Panc1 (cell line): Measurements from ENCODE around the gene SLC66A1. TPM values are rescaled to one million over a fixed set of nuclear protein-coding genes. Genes with fewer than 3 reads are reported as not detected.

Experiments used
- ATAC-seq: fragments of 200-7000 bp; cut with Tn5 transposase; 2 replicates; pipeline ENCODE4 v1.9.1; 2020; ENCODE audit warnings: mild to moderate bottlenecking, moderate library complexity
- BruUV-seq: library from RNA; stranded (reverse); fragments of 400-500 nt; replicated peaks from 2 replicates; lab custom pipeline; 2021; lab: Mats Ljungman, UMichigan
- CTCF ChIA-PET: fragments of 300-600 bp; sonication (Branson Sonifier 250); formaldehyde crosslinking; loops from one replicate; lab custom pipeline; 2022; ENCODE audit warnings: antibody characterized with exemption; lab: Charles Lee
- POLR2A ChIA-PET: fragments of 300-600 bp; sonication (Branson Sonifier 250); formaldehyde crosslinking; loops from one replicate; lab custom pipeline; 2022; ENCODE audit warnings: antibody characterized with exemption; lab: Charles Lee
- DNase-seq: peaks from one replicate; pipeline ENCODE4 v3.0.0-alpha.2; 2010; ENCODE audit warnings: low read depth, low spot score
- H3K27ac ChIP-seq: 2 replicates; pipeline ENCODE4 v1.5.1; 2011; ENCODE audit warnings: mild to moderate bottlenecking, low read length, inconsistent platforms
- H3K27me3 ChIP-seq: fragments of 200-500 bp; sonication (Bioruptor generic); 2 replicates; pipeline ENCODE4 v1.6.0; 2014; ENCODE audit warnings: low read length, inconsistent platforms; ENCODE audit not compliant: control insufficient read depth, insufficient read depth
- H3K36me3 ChIP-seq: fragments of 200-500 bp; sonication (Bioruptor generic); 2 replicates; pipeline ENCODE4 v1.5.1; 2014; ENCODE audit warnings: inconsistent platforms, mild to moderate bottlenecking, low read length, moderate library complexity; ENCODE audit not compliant: control insufficient read depth, insufficient read depth
- H3K4me1 ChIP-seq: 2 replicates; pipeline ENCODE4 v1.5.1; 2011; ENCODE audit warnings: inconsistent platforms, mild to moderate bottlenecking, low read length, moderate library complexity; ENCODE audit not compliant: control insufficient read depth, insufficient read depth
- H3K4me3 ChIP-seq, 2 experiments: 2 replicates each; pipeline ENCODE4 v1.5.1; 2011 to 2012; ENCODE audit warnings: low read depth in 2 of 2, low read length in 2 of 2, mild to moderate bottlenecking in 2 of 2, inconsistent platforms in 1 of 2, moderate library complexity in 1 of 2
- H3K9me3 ChIP-seq: fragments of 200-500 bp; sonication (Bioruptor generic); 2 replicates; pipeline ENCODE4 v1.5.1; 2014; ENCODE audit warnings: low read depth, mild to moderate bottlenecking, inconsistent platforms, low read length, moderate library complexity; ENCODE audit not compliant: control insufficient read depth, insufficient read depth
- POLR2AphosphoS5 ChIP-seq: IDR thresholded peaks from 2 replicates; pipeline ENCODE4 v1.6.1; 2012; ENCODE audit warnings: mild to moderate bottlenecking, low read depth, low read length, moderate library complexity
- SIN3A ChIP-seq: IDR thresholded peaks from 2 replicates; pipeline ENCODE4 v1.6.1; 2012; ENCODE audit warnings: low read depth, mild to moderate bottlenecking, low read length, moderate library complexity, borderline replicate concordance; ENCODE audit not compliant: insufficient read depth
- TCF7L2 ChIP-seq: IDR thresholded peaks from 2 replicates; pipeline ENCODE4 v1.6.1; 2011; ENCODE audit warnings: mild to moderate bottlenecking, low read depth, low read length, inconsistent platforms
- in situ Hi-C: cut with HindIII; loops from 2 replicates; pipeline ENCODE4 v1.10.0; 2016; ENCODE audit warnings: low sequenced_read_pairs, low pct_unique_long_range_greater_than_20kb
- intact Hi-C: fragments of 100-400 bp; cut with micrococcal nuclease; formaldehyde crosslinking; loops from one replicate; pipeline ENCODE4 v1.10.0; 2022; ENCODE audit not compliant: unreplicated experiment
- total RNA-seq: library from RNA; stranded (reverse); gene quantifications from one replicate; pipeline ENCODE4 v1.2.1, GENCODE V29; 2021; ENCODE audit not compliant: unreplicated experiment
- TF ChIP-seq, protein P1 (sequence below): fragments of 450-650 bp; IDR thresholded peaks from 2 replicates; pipeline ENCODE4 v1.5.1; 2017; ENCODE audit warnings: mild to moderate bottlenecking
- TF ChIP-seq, protein P2 (sequence below), 2 experiments: IDR thresholded peaks; 2 replicates each; pipeline ENCODE4 v1.6.1; 2011 to 2012; ENCODE audit warnings: low read depth in 2 of 2, control low read depth in 1 of 2, low read length in 1 of 2, mild to moderate bottlenecking in 1 of 2, moderate library complexity in 1 of 2; ENCODE audit not compliant: insufficient read depth in 1 of 2

Gene SLC66A1
- total RNA-seq, 1 experiment from 2014 or later = 42.0 TPM

DNA sequence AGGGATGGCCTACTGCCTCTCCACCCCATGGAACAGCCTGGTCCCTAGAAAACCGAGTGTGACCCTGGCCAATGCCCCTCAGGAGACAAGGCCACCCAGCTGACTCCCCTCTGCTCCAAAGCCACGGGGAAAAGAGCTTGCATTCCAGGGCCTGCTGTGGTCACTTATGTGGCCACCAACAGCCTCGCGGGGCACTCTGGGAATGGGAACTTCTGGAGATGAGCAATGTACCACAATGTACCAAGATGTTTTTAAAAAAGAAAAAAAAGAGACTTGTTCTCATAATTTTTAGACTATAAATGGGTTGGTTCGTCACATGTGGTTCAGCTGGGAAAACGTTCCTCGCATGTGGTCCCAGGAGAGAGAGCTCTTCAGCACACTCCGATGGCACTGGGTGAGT, 62.8 kb downstream of the SLC66A1 start:
- TF ChIP-seq, protein P1, sequence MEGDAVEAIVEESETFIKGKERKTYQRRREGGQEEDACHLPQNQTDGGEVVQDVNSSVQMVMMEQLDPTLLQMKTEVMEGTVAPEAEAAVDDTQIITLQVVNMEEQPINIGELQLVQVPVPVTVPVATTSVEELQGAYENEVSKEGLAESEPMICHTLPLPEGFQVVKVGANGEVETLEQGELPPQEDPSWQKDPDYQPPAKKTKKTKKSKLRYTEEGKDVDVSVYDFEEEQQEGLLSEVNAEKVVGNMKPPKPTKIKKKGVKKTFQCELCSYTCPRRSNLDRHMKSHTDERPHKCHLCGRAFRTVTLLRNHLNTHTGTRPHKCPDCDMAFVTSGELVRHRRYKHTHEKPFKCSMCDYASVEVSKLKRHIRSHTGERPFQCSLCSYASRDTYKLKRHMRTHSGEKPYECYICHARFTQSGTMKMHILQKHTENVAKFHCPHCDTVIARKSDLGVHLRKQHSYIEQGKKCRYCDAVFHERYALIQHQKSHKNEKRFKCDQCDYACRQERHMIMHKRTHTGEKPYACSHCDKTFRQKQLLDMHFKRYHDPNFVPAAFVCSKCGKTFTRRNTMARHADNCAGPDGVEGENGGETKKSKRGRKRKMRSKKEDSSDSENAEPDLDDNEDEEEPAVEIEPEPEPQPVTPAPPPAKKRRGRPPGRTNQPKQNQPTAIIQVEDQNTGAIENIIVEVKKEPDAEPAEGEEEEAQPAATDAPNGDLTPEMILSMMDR = no peak
- TF ChIP-seq TCF7L2 (no peak), SIN3A (no peak)
- Histone ChIP-seq H3K9me3 (no peaks in the 10 kb centered on the region), H3K36me3 (peaks cover 17% of the 10 kb centered on the region), H3K4me3 (no peak overlapping the region), H3K4me1 (peaks cover 4% of the 10 kb centered on the region; the same call in 1 of the 2 replicates), H3K27me3 (no peaks in the 10 kb centered on the region), H3K27ac (no peak overlapping the region)
- ChIA-PET CTCF (no interaction called here), POLR2A (interaction anchor here (0.6 kb wide), 1 partner anchor 35 kb away, joined by 3 read pairs; no protein-coding TSS in a partner anchor)
- ATAC-seq (no peak), DNase-seq (no peak)
- in situ Hi-C loops (no loop called here), intact Hi-C loops (no loop called here)
- BruUV-seq = no TSS peak

DNA sequence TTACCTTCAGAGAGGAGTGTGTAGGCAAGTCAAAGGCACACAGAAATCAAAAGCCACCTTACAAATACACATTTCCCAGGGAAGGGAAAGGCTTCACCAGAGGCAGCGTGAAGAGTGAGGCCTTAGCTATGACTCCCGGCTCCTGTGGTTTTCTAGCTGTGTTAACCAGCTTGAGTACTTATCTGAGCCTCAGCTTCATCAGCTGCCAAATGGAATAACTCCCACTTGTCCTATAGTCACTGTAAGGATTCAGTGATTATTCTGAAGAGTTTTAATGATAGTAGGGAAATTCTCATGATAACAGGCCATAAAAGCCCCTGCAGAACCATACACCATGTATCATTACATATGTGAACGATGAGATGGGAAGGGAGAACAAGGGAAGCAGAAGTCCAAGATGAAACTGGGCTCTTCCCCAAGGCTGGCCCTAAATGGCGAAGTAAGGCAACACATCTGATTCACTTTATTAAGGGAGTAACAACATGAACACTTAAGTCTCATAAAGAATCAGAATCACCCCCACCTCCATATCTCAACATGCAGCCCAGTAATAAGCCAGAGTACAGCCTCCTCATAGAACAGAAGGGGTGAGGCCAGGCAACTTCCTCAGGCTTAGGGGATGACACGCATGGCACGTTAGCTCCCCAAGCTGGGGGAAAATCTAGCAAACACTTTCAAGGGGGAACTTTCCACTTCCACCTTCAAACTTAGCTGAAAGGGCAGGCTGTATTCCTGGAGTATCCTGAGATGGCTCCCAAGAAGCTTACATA, 63.7 kb downstream of the SLC66A1 start:
- no peak overlapping the region for H3K27ac ChIP-seq
- H3K36me3 ChIP-seq = peaks cover 19% of the 10 kb centered on the region
- no peak for DNase-seq
- ChIA-PET POLR2A (interaction anchor here (0.6 kb wide), 1 partner anchor 34 kb away, joined by 3 read pairs; no protein-coding TSS in a partner anchor), CTCF (no interaction called here)
- H3K27me3 ChIP-seq = no peaks in the 10 kb centered on the region
- no peaks in the 10 kb centered on the region for H3K4me1 ChIP-seq
- TF ChIP-seq, protein P2, sequence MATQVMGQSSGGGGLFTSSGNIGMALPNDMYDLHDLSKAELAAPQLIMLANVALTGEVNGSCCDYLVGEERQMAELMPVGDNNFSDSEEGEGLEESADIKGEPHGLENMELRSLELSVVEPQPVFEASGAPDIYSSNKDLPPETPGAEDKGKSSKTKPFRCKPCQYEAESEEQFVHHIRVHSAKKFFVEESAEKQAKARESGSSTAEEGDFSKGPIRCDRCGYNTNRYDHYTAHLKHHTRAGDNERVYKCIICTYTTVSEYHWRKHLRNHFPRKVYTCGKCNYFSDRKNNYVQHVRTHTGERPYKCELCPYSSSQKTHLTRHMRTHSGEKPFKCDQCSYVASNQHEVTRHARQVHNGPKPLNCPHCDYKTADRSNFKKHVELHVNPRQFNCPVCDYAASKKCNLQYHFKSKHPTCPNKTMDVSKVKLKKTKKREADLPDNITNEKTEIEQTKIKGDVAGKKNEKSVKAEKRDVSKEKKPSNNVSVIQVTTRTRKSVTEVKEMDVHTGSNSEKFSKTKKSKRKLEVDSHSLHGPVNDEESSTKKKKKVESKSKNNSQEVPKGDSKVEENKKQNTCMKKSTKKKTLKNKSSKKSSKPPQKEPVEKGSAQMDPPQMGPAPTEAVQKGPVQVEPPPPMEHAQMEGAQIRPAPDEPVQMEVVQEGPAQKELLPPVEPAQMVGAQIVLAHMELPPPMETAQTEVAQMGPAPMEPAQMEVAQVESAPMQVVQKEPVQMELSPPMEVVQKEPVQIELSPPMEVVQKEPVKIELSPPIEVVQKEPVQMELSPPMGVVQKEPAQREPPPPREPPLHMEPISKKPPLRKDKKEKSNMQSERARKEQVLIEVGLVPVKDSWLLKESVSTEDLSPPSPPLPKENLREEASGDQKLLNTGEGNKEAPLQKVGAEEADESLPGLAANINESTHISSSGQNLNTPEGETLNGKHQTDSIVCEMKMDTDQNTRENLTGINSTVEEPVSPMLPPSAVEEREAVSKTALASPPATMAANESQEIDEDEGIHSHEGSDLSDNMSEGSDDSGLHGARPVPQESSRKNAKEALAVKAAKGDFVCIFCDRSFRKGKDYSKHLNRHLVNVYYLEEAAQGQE (IDR thresholded peaks at IDR 0.05; ENCODE audit: insufficient read depth in 1 of 2, low read depth in 2 of 2, low read length in 1 of 2) = no peak
- TF ChIP-seq TCF7L2 (no peak), POLR2AphosphoS5 (no peak), SIN3A (no peak)
- no peak for ATAC-seq
- no peaks in the 10 kb centered on the region for H3K9me3 ChIP-seq
- no peak overlapping the region for H3K4me3 ChIP-seq
- in situ Hi-C loops (no loop called here), intact Hi-C loops (no loop called here)
- BruUV-seq = no TSS peak
